ENCODE results near the gene ARPC2.

DNA sequence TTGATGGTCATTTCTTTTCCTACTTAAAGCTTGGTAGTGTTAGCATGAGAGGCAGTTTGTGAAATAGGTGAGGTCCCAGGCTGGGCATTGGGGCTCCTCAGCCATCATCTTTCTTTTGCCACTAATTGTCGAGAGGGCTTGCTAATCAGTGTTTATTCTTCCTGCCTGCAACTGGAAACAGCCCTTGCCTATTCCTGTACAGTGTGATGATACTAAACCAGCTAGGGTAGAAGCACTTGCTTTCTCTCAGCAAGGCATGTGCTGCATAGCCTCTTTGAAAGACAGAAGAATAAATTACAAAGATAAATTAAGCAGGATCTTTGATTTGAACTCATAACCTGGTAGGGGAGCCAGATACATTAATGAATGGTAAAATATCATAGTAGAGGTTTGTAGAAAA is 27.2 kb downstream of the ARPC2 start:
- no peak for TF ChIP-seq EZH2phosphoT487 (IDR thresholded peaks at IDR 0.05; ENCODE audit: borderline replicate concordance, low read length)
- TF ChIP-seq, protein P1, sequence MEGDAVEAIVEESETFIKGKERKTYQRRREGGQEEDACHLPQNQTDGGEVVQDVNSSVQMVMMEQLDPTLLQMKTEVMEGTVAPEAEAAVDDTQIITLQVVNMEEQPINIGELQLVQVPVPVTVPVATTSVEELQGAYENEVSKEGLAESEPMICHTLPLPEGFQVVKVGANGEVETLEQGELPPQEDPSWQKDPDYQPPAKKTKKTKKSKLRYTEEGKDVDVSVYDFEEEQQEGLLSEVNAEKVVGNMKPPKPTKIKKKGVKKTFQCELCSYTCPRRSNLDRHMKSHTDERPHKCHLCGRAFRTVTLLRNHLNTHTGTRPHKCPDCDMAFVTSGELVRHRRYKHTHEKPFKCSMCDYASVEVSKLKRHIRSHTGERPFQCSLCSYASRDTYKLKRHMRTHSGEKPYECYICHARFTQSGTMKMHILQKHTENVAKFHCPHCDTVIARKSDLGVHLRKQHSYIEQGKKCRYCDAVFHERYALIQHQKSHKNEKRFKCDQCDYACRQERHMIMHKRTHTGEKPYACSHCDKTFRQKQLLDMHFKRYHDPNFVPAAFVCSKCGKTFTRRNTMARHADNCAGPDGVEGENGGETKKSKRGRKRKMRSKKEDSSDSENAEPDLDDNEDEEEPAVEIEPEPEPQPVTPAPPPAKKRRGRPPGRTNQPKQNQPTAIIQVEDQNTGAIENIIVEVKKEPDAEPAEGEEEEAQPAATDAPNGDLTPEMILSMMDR (conservative IDR thresholded peaks at IDR 0.05; ENCODE audit: low read depth, low read length) = no peak
